T-helper 2 cell (primary cell): ENCODE data around the gene ADPRH.
A peak's percentile ranks its signal among the peaks of the same experiment; 100 is the strongest.
"Not testable (repeated sequence)": the region's sequence is repeated elsewhere in the genome, so short reads cannot be mapped to it uniquely, and the experiment has no call there.

ENCODE experiments used
- DNase-seq, 5 experiments: peaks; one replicate each; pipeline versions ENCODE4 v3.0.0 to v3.0.0-alpha.2; 2012 to 2022

Gene ADPRH

GRCh38 chr3:119560160-119560559 is 19.1 kb upstream of the ADPRH start:
- no peak for DNase-seq

GRCh38 chr3:119562307-119562961 is 16.9 kb upstream of the ADPRH start:
- DNase-seq = peak in 4 of 5 experiments; percentile 15 to 82 (median 43)

GRCh38 chr3:119563334-119563733 is 16.0 kb upstream of the ADPRH start:
- DNase-seq = not testable (repeated sequence)

- no peak for DNase-seq
Observed at GRCh38 chr3:119569156-119569555, 10.1 kb upstream of the ADPRH start.

GRCh38 chr3:119570229-119570628 is 9.1 kb upstream of the ADPRH start:
- no peak for DNase-seq

GRCh38 chr3:119571230-119571629 is 8.1 kb upstream of the ADPRH start:
- no peak for DNase-seq

GRCh38 chr3:119571688-119572087 is 7.6 kb upstream of the ADPRH start:
- no peak for DNase-seq

GRCh38 chr3:119575507-119575906 is 3.8 kb upstream of the ADPRH start:
- no peak for DNase-seq

GRCh38 chr3:119580067-119580760 is 922 bp downstream of the ADPRH start:
- peak in 1 of 5 experiments; percentile 48 for DNase-seq

- peak in 2 of 5 experiments; percentile 6 to 63 for DNase-seq
Observed at GRCh38 chr3:119582178-119582577, 2.9 kb downstream of the ADPRH start.

GRCh38 chr3:119585208-119585607 is 5.9 kb downstream of the ADPRH start:
- no peak for DNase-seq

- no peak for DNase-seq
Observed at GRCh38 chr3:119585856-119586570, 6.7 kb downstream of the ADPRH start.

- no peak for DNase-seq
Observed at GRCh38 chr3:119586733-119587172, 7.5 kb downstream of the ADPRH start.

GRCh38 chr3:119588112-119588511 is 8.8 kb downstream of the ADPRH start:
- DNase-seq = no peak

GRCh38 chr3:119589102-119589773 is 9.9 kb downstream of the ADPRH start:
- no peak for DNase-seq

- DNase-seq = no peak
Observed at GRCh38 chr3:119590706-119591105, 11.4 kb downstream of the ADPRH start.

- DNase-seq = no peak
Observed at GRCh38 chr3:119592861-119593260, 13.6 kb downstream of the ADPRH start.

GRCh38 chr3:119594066-119594465 is 14.8 kb downstream of the ADPRH start:
- DNase-seq = no peak

- DNase-seq = not testable (repeated sequence)
Observed at GRCh38 chr3:119594929-119595328, 15.6 kb downstream of the ADPRH start.

GRCh38 chr3:119595639-119596334 is 16.5 kb downstream of the ADPRH start:
- no peak for DNase-seq

GRCh38 chr3:119596398-119596797 is 17.1 kb downstream of the ADPRH start:
- no peak for DNase-seq

- DNase-seq = no peak
Observed at GRCh38 chr3:119597548-119598288, 18.4 kb downstream of the ADPRH start, which contains the start of gene PLA1A. TSS of gene PLA1A (plus strand) at chr3:119597885. CDS start at chr3:119597914, 29 bp downstream.
